HEK293 (cell line): Measurements from ENCODE around the gene IL1RL2.

Experiments used
- ATF2 ChIP-seq: fragments of 450-650 bp; formaldehyde crosslinking; IDR thresholded peaks from 2 replicates; pipeline ENCODE4 v1.5.1; 2016; ENCODE audit warnings: missing biosample characterization, missing genetic modification characterization, low read depth
- CTCF ChIP-seq: fragments of 450-650 bp; formaldehyde crosslinking; IDR thresholded peaks from 2 replicates; pipeline ENCODE4 v1.5.1; 2016; ENCODE audit warnings: missing biosample characterization, missing genetic modification characterization
- MYNN ChIP-seq: fragments of 450-650 bp; formaldehyde crosslinking; IDR thresholded peaks from 2 replicates; pipeline ENCODE4 v1.5.1; 2016; ENCODE audit warnings: missing biosample characterization, missing genetic modification characterization, borderline replicate concordance
- PRDM10 ChIP-seq: fragments of 450-650 bp; formaldehyde crosslinking; IDR thresholded peaks from 2 replicates; pipeline ENCODE4 v1.5.1; 2016; ENCODE audit warnings: missing biosample characterization, missing genetic modification characterization
- TCF7L2 ChIP-seq: IDR thresholded peaks from 2 replicates; pipeline ENCODE4 v1.6.1; 2011; ENCODE audit warnings: low read depth, mild to moderate bottlenecking, inconsistent platforms, low read length, moderate library complexity, borderline replicate concordance
- ZBTB21 ChIP-seq: fragments of 450-650 bp; formaldehyde crosslinking; IDR thresholded peaks from 2 replicates; pipeline ENCODE4 v1.5.1; 2017; ENCODE audit warnings: missing biosample characterization, missing genetic modification characterization
- ZBTB48 ChIP-seq: fragments of 450-650 bp; formaldehyde crosslinking; IDR thresholded peaks from 2 replicates; pipeline ENCODE4 v1.5.1; 2016; ENCODE audit warnings: missing biosample characterization, missing genetic modification characterization
- ZNF140 ChIP-seq: fragments of 450-650 bp; formaldehyde crosslinking; IDR thresholded peaks from 2 replicates; pipeline ENCODE4 v1.5.1; 2016; ENCODE audit warnings: missing biosample characterization, missing genetic modification characterization
- ZNF146 ChIP-seq: fragments of 450-650 bp; formaldehyde crosslinking; IDR thresholded peaks from 2 replicates; pipeline ENCODE4 v1.5.1; 2016; ENCODE audit warnings: missing biosample characterization, missing genetic modification characterization
- ZNF280C ChIP-seq: fragments of 450-650 bp; formaldehyde crosslinking; IDR thresholded peaks from 2 replicates; pipeline ENCODE4 v1.5.1; 2016; ENCODE audit warnings: missing biosample characterization, missing genetic modification characterization
- ZNF416 ChIP-seq: fragments of 450-650 bp; formaldehyde crosslinking; IDR thresholded peaks from 2 replicates; pipeline ENCODE4 v1.5.1; 2016; ENCODE audit warnings: missing biosample characterization, missing genetic modification characterization
- ZNF677 ChIP-seq: fragments of 450-650 bp; IDR thresholded peaks from 2 replicates; pipeline ENCODE4 v1.5.0; 2018; ENCODE audit warnings: missing biosample characterization, mild to moderate bottlenecking, missing genetic modification characterization, moderate library complexity

- no peak for TF ChIP-seq MYNN
- no peak for TF ChIP-seq CTCF (tag by site-specific recombination)
- TF ChIP-seq ZBTB48 (tag by site-specific recombination) = no peak
- no peak for TF ChIP-seq TCF7L2
- TF ChIP-seq ZNF146 (tag by site-specific recombination) = no peak
- TF ChIP-seq ATF2 (tag by site-specific recombination) = no peak
- TF ChIP-seq ZNF280C = no peak
- no peak for TF ChIP-seq PRDM10
- TF ChIP-seq ZNF677 = no peak
- TF ChIP-seq ZBTB21 (tag by site-specific recombination) = no peak
- TF ChIP-seq ZNF416 (tag by site-specific recombination) = no peak
- no peak for TF ChIP-seq ZNF140 (tag by site-specific recombination)
These were observed 4.7 kb upstream of the IL1RL2 start for GRCh38 chr2:102181919-102182635.
